OCI-LY1 (cell line): ENCODE results near the gene NRTN.

Source experiments
- H2AFZ ChIP-seq: fragments of 200-600 bp; sonication (generic), shearing (Covaris generic); 2 replicates; pipeline ENCODE4 v1.6.0; 2014; ENCODE audit warnings: antibody characterized with exemption, mild to moderate bottlenecking, low read length
- H3F3A ChIP-seq: fragments of 200-600 bp; sonication (generic), shearing (Covaris generic); 2 replicates; pipeline ENCODE4 v1.6.0; 2014; ENCODE audit warnings: mild to moderate bottlenecking, antibody characterized with exemption, low read length, moderate library complexity; ENCODE audit not compliant: insufficient read depth
- H3K27ac ChIP-seq: fragments of 200-600 bp; sonication (generic); 2 replicates; pipeline ENCODE4 v1.5.1; 2014; ENCODE audit warnings: low read length, mixed run types, mild to moderate bottlenecking, low read depth; ENCODE audit not compliant: poor library complexity, severe bottlenecking
- H3K27me3 ChIP-seq: fragments of 200-600 bp; sonication (generic); 2 replicates; pipeline ENCODE4 v1.6.0; 2014; ENCODE audit warnings: antibody characterized with exemption, mild to moderate bottlenecking, low read length, moderate library complexity; ENCODE audit not compliant: insufficient read depth
- H3K36me3 ChIP-seq: fragments of 200-600 bp; sonication (generic); 2 replicates; pipeline ENCODE4 v1.6.1; 2014; ENCODE audit warnings: mild to moderate bottlenecking, antibody characterized with exemption, low read length, moderate library complexity, mixed read lengths; ENCODE audit not compliant: insufficient read depth
- H3K4me1 ChIP-seq: fragments of 200-600 bp; sonication (generic); 2 replicates; pipeline ENCODE4 v1.5.1; 2014; ENCODE audit warnings: mild to moderate bottlenecking, low read length, moderate library complexity; ENCODE audit not compliant: insufficient read depth, severe bottlenecking
- H3K4me2 ChIP-seq: fragments of 200-600 bp; sonication (generic), shearing (Covaris generic); 2 replicates; pipeline ENCODE4 v1.6.1; 2014; ENCODE audit warnings: low read length
- H3K4me3 ChIP-seq: fragments of 200-600 bp; sonication (generic); 2 replicates; pipeline ENCODE4 v1.5.1; 2014; ENCODE audit warnings: low read length, low read depth, mild to moderate bottlenecking, mixed read lengths; ENCODE audit not compliant: poor library complexity, severe bottlenecking
- H3K79me2 ChIP-seq: fragments of 200-600 bp; shearing (Covaris generic); 2 replicates; pipeline ENCODE4 v1.6.1; 2016; ENCODE audit warnings: mixed run types, low read length, mixed read lengths; ENCODE audit not compliant: insufficient read depth
- H3K9ac ChIP-seq: fragments of 200-600 bp; sonication (generic), shearing (Covaris generic); 2 replicates; pipeline ENCODE4 v1.6.1; 2014; ENCODE audit warnings: mild to moderate bottlenecking, low read length, mixed read lengths
- H3K9me2 ChIP-seq: fragments of 200-600 bp; sonication (generic), shearing (Covaris generic); 2 replicates; pipeline ENCODE4 v1.6.1; 2014; ENCODE audit warnings: low read depth, mild to moderate bottlenecking, low read length, mixed read lengths
- H3K9me3 ChIP-seq: fragments of 200-600 bp; shearing (Covaris generic); 2 replicates; pipeline ENCODE4 v1.6.1; 2014; ENCODE audit warnings: low read length, mixed read lengths
- H4K20me1 ChIP-seq: fragments of 200-600 bp; sonication (generic), shearing (Covaris generic); 2 replicates; pipeline ENCODE4 v1.6.0; 2016; ENCODE audit warnings: mild to moderate bottlenecking, low read length; ENCODE audit not compliant: insufficient read depth
- CTCF ChIP-seq: fragments of 200-600 bp; sonication (generic), shearing (Covaris generic); IDR thresholded peaks from 2 replicates; pipeline ENCODE4 v1.5.1; 2017; ENCODE audit warnings: mild to moderate bottlenecking, antibody characterized with exemption, low read length, moderate library complexity, mixed read lengths
- EZH2 ChIP-seq: fragments of 200-600 bp; sonication (generic), shearing (Covaris generic); IDR thresholded peaks from 2 replicates; pipeline ENCODE4 v1.8.0; 2017; ENCODE audit warnings: borderline replicate concordance, mixed run types, mild to moderate bottlenecking, antibody characterized with exemption, low read length, moderate library complexity, mixed read lengths

Gene NRTN

GRCh38 chr19:5782322-5782721, 22.5 kb upstream of the NRTN start:
- Histone ChIP-seq H3K9me3 (no peaks in the 10 kb centered on the region), H2AFZ (no peak overlapping the region), H4K20me1 (no peaks in the 10 kb centered on the region), H3K4me2 (no peak overlapping the region), H3K4me3 (no peak overlapping the region), H3K4me1 (no peaks in the 10 kb centered on the region), H3K36me3 (peaks cover 44% of the 10 kb centered on the region), H3K79me2 (no peaks in the 10 kb centered on the region), H3K9me2 (no peaks in the 10 kb centered on the region), H3K27ac (no peak overlapping the region), H3K27me3 (no peaks in the 10 kb centered on the region), H3K9ac (no peak overlapping the region), H3F3A (no peaks in the 10 kb centered on the region)
- no peak for TF ChIP-seq EZH2

GRCh38 chr19:5782945-5783919, 21.6 kb upstream of the NRTN start:
- Histone ChIP-seq H3K27ac (no peak overlapping the region), H3K4me2 (no peak overlapping the region), H3K4me1 (no peaks in the 10 kb centered on the region), H4K20me1 (no peaks in the 10 kb centered on the region), H3K27me3 (no peaks in the 10 kb centered on the region), H3K36me3 (peaks cover 53% of the 10 kb centered on the region), H3K9ac (no peak overlapping the region), H3F3A (no peaks in the 10 kb centered on the region), H3K9me3 (no peaks in the 10 kb centered on the region), H3K9me2 (no peaks in the 10 kb centered on the region), H3K79me2 (no peaks in the 10 kb centered on the region), H3K4me3 (no peak overlapping the region), H2AFZ (no peak overlapping the region)
- TF ChIP-seq CTCF (no peak), EZH2 (no peak)

GRCh38 chr19:5784581-5785147, 20.2 kb upstream of the NRTN start, which contains the start of gene PRR22:
PRR22 (minus strand) TSS chr19:5784746; CDS start chr19:5784660, 86 bp downstream.
- H3K9me3 ChIP-seq: no peaks in the 10 kb centered on the region
- H3K4me1 ChIP-seq: peaks cover under 1% of the 10 kb centered on the region
- H4K20me1 ChIP-seq: no peaks in the 10 kb centered on the region
- H3F3A ChIP-seq: no peaks in the 10 kb centered on the region
- H3K27ac ChIP-seq: no peak within 1 kb of the TSS
- no peaks in the 10 kb centered on the region for H3K27me3 ChIP-seq
- H3K9ac ChIP-seq: no peak within 1 kb of the TSS
- no peak within 1 kb of the TSS for H2AFZ ChIP-seq
- no peaks in the 10 kb centered on the region for H3K79me2 ChIP-seq
- peaks cover 68% of the 10 kb centered on the region for H3K36me3 ChIP-seq
- TF ChIP-seq EZH2 (no peak), CTCF (no peak)
- no peak within 1 kb of the TSS for H3K4me2 ChIP-seq
- no peak within 1 kb of the TSS for H3K4me3 ChIP-seq
- no peaks in the 10 kb centered on the region for H3K9me2 ChIP-seq
